Cardiac muscle cell (in vitro differentiated cells and primary cell): ENCODE data around the gene GABRB3. TPM values are rescaled to one million over a fixed set of nuclear protein-coding genes. Genes with fewer than 3 reads are reported as not detected.

ENCODE experiments used
- DNase-seq, 2 donors: peaks; one replicate each; pipeline versions ENCODE4 v3.0.0 to v3.0.0-alpha.2; 2010 to 2017; ENCODE audit warnings: low read depth in 1 of 2, low spot score in 1 of 2
- H3K27ac ChIP-seq: fragments of 200-600 bp; sonication (generic); 2 replicates; pipeline ENCODE4 v1.5.1; 2016
- H3K27me3 ChIP-seq: fragments of 200-600 bp; sonication (generic); 2 replicates; pipeline ENCODE4 v1.6.0; 2016; ENCODE audit warnings: control low read depth
- H3K36me3 ChIP-seq: fragments of 200-600 bp; sonication (generic); 2 replicates; pipeline ENCODE4 v1.5.1; 2016; ENCODE audit warnings: control low read depth
- H3K4me1 ChIP-seq: fragments of 200-600 bp; sonication (generic); 2 replicates; pipeline ENCODE4 v1.8.1; 2017; ENCODE audit warnings: low read depth, mild to moderate bottlenecking, mixed run types
- H3K4me3 ChIP-seq: fragments of 200-600 bp; sonication (generic); 2 replicates; pipeline ENCODE4 v1.5.1; 2016; ENCODE audit warnings: mild to moderate bottlenecking
- H3K9me3 ChIP-seq: fragments of 200-600 bp; sonication (generic); 2 replicates; pipeline ENCODE4 v1.5.1; 2017; ENCODE audit warnings: low read depth, mild to moderate bottlenecking, control low read depth
- CTCF ChIP-seq: IDR thresholded peaks from 2 replicates; pipeline ENCODE4 v1.5.1; 2012; ENCODE audit warnings: low read depth, mild to moderate bottlenecking, low read length
- polyA plus RNA-seq: library from polyadenylated mRNA; unstranded; fragments of >200 nt; fragmentation: Nextera tagmentation; extraction: Ambion mirVana; gene quantifications from 2 replicates; pipeline ENCODE4 v1.2.1, GENCODE V29; 2016
- total RNA-seq: library from RNA; depleted of rRNA; stranded (reverse); fragments of >200 nt; gene quantifications from 2 replicates; pipeline ENCODE4 v1.2.3, GENCODE V29; 2016

Gene GABRB3
- total and polyA plus RNA-seq, 2 experiments from 2014 or later = 1.2 to 3.0 TPM

GRCh38 chr15:26662283-26662682 lies 110.6 kb downstream of the GABRB3 start:
- Histone ChIP-seq H3K9me3 (no peaks in the 10 kb centered on the region), H3K27me3 (no peaks in the 10 kb centered on the region), H3K36me3 (no peaks in the 10 kb centered on the region), H3K4me3 (no peak overlapping the region), H3K4me1 (peaks cover 6% of the 10 kb centered on the region), H3K27ac (no peak overlapping the region)
- DNase-seq = no peak
- TF ChIP-seq CTCF = no peak

- no peak for TF ChIP-seq CTCF
- no peak for DNase-seq
- Histone ChIP-seq H3K27me3 (no peaks in the 10 kb centered on the region), H3K27ac (no peak overlapping the region), H3K9me3 (no peaks in the 10 kb centered on the region), H3K36me3 (no peaks in the 10 kb centered on the region), H3K4me1 (peaks cover 6% of the 10 kb centered on the region), H3K4me3 (no peak overlapping the region)
Measured at GRCh38 chr15:26661748-26662147, 111.1 kb downstream of the GABRB3 start.

- Histone ChIP-seq H3K4me1 (peaks cover 4% of the 10 kb centered on the region), H3K27me3 (no peaks in the 10 kb centered on the region), H3K27ac (no peak overlapping the region), H3K36me3 (no peaks in the 10 kb centered on the region), H3K9me3 (no peaks in the 10 kb centered on the region), H3K4me3 (no peak overlapping the region)
- TF ChIP-seq CTCF = no peak
- no peak for DNase-seq
Measured at GRCh38 chr15:26661107-26661506, 111.8 kb downstream of the GABRB3 start.

- no peaks in the 10 kb centered on the region for H3K9me3 ChIP-seq
- no peak for TF ChIP-seq CTCF
- no peak overlapping the region for H3K4me3 ChIP-seq
- no peaks in the 10 kb centered on the region for H3K4me1 ChIP-seq
- H3K36me3 ChIP-seq = no peaks in the 10 kb centered on the region
- no peaks in the 10 kb centered on the region for H3K27me3 ChIP-seq
- DNase-seq = no peak
- no peak overlapping the region for H3K27ac ChIP-seq
Measured at GRCh38 chr15:26660241-26660640, 112.6 kb downstream of the GABRB3 start.

- no peaks in the 10 kb centered on the region for H3K4me1 ChIP-seq
- TF ChIP-seq CTCF = no peak
- no peak overlapping the region for H3K4me3 ChIP-seq
- H3K9me3 ChIP-seq = no peaks in the 10 kb centered on the region
- DNase-seq = no peak
- no peaks in the 10 kb centered on the region for H3K36me3 ChIP-seq
- H3K27ac ChIP-seq = no peak overlapping the region
- H3K27me3 ChIP-seq = no peaks in the 10 kb centered on the region
Measured at GRCh38 chr15:26658290-26658689, 114.6 kb downstream of the GABRB3 start.

- Histone ChIP-seq H3K4me1 (no peaks in the 10 kb centered on the region), H3K27me3 (no peaks in the 10 kb centered on the region), H3K36me3 (no peaks in the 10 kb centered on the region), H3K4me3 (no peak overlapping the region), H3K27ac (no peak overlapping the region), H3K9me3 (no peaks in the 10 kb centered on the region)
- TF ChIP-seq CTCF = no peak
- DNase-seq = no peak
Measured at GRCh38 chr15:26656080-26656479, 116.8 kb downstream of the GABRB3 start.
